Activated gamma-delta T cell (primary cell): ENCODE measurements around the gene VOPP1.
"Not testable (repeated sequence)": the region's sequence is repeated elsewhere in the genome, so short reads cannot be mapped to it uniquely, and the experiment has no call there.

ENCODE experiments used
- DNase-seq: peaks from one replicate; lab custom pipeline; 2025; lab: John Stamatoyannopoulos, UW

Gene VOPP1

DNA sequence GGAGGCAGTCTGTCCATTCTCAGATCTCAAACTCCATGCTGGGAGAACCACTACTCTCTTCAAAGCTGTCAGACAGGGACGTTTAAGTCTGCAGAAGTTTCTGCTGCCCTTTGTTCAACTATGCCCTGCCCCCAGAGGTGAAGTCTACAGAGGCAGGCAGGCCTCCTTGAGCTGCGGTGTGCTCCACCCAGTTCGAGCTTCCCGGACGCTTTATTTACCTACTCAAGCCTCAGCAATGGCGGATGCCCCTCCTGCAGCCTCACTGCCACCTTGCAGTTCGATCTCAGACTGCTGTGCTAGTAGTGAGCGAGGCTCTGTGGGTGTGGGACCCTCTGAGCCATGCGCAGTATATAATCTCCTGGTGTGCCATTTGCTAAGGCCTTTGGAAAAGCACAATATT is 10.4 kb upstream of the VOPP1 start:
- DNase-seq, result not testable (repeated sequence)

DNA sequence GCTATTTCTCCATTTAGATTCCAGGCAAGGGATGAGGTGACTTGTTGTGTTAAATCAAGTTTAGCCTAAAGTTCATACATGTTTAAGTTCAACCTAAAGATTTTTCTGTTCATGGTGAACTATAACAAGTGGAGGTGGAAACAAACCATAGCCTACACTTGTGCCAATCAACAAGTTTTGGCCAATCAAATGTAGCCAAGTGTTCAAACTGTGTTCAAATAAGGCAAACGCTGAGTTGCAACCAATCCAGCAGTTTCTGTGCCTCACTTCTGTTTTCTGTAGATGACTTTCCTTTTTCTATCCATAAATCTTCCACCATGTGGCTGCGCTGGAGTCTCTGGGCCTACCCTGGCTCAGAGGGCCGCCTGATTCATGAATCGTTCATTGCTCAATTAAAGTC is 4.5 kb upstream of the VOPP1 start:
- DNase-seq, result no peak

DNA sequence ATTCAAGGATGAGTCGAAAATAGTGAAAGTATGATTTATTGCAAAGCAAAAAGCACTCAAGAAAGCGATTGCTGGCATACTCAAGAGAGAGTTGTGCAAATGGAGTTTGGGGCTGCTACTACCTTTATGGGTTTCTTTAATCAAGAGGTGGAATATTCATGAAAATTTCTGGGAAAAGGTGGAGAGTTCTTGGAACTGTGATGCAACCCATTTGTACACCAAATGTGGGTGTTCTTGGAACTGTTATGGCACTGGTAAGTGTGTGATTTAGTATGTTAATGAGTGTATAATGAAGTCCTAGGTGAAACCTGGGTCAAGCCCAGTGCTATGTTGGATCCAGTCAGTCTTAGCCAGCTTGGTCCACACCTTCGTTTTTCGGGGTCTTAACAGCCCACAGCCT is 3.4 kb upstream of the VOPP1 start:
- no peak for DNase-seq

DNA sequence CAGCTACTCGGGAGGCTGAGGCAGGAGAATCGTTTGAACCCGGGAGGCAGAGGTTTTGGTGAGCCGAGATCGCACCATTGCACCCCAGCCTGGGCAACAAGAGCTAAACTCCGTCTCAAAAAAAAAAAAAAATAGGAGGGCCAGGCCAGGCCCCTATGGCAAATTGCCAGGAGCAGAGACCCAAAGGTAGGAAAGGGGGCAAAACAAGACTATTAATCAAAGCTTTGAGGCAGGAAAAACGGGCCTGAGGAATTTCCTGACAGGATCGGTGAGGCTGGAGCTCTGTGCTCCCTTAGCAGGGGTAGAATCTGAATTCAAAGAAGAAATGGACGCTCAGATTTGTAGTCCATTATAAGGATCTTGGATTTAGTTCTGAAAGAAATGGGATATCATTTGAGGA is 2.8 kb upstream of the VOPP1 start:
- no peak for DNase-seq

DNA sequence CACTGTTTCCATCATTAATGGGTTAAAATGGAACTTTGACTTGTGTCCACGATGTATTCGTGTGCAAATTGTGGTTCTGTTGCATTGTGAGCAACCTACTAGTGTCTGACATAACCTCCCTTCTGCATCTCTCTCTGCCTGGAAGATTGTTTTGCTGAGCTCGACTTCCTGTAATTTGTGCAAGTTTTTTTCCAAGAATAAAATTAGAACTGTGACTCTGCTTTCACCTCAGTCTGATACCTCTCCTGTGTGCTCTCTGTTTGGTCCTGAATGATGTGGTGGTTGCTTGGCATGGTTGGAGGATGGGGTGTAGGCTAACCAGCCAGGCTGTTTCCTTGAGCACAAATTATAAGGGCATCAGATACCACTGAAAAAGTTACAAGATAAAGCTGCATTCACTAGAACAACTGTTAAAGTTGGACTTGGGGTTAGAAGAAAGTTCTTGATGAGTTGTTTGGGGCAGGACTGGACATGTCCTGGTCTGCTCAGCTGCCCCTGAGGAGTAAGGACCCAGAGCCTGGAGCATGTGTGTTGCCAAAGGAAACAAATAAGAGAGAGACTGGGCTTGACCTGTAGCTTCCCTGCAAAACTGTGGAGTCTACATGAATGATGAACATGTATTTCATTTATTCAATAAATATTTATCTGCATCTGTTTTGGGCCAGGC is 1.9 kb upstream of the VOPP1 start:
- no peak for DNase-seq

DNA sequence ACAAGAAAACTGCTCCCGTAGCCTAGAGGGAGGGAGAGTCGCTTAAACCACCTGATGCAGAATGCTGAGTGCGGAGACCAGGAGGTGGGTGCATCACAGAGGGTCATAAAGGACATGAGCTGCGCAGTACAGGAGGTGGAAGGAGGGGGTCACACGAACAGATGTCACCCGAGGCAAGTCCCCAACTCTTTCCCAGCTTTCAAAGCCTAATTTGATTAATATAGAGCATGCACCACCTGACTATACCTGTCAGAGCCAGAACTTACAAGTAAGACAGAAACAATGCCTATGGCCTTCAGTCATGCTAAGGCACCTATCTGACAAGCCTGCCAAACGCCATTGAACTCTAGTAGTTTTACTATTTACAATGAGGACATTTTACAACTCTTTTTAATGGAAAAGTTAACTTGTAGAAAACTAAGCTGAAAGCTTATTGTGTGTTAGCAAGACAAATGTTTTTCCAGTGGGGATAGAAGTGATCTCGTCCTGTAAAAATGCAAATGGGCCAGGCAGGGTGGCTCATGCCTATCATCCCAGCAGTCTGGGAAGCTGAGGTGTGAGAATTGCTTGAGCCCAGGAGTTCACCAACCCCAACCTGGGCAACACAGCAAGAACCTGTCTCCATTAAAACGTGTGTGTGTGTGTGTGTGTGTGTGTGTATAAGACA is 1.1 kb upstream of the VOPP1 start:
- no peak for DNase-seq

DNA sequence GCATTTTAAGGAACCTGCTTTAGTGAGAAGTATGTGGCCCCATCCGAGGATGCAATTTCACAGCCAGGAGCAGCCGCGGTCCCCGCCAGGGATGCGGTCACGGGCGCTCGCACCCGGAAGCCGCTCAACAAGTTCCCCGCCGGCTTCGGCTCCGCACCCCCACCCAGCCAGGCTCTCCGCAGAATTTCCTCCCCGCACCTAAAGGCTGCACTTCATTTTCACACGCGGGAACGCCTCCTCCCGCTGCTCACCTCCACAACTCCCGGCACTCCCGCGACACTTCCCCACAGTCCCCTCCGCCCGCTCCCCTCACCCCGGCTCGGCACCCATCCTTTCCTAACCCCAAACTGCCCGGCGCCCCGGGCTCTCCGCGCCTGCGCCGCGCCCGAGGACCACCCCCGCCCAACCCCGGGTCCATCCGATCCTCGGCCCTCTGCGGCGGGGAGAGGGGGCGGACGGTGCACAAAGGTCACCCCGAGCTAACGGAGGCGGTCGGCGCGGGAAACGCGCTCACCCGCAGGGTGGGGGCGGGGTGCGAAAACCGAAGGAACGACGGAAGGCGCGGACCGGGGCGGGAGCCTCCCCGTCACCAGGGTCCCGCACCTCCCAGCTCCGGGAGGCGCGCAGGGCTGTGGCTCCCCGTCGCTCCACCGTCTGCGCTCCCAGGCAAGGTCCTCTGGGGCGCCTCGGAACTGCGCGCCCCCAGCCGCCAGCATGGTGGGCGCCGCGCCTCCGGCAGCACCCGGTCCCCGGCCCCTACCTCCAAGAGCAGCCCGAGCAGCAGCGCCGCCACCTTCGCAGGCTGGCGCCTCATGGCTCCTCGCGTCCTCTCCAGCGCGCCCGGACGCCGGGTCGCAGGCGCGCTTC is 558 bp downstream of the VOPP1 start:
- peak; percentile 65 for DNase-seq

DNA sequence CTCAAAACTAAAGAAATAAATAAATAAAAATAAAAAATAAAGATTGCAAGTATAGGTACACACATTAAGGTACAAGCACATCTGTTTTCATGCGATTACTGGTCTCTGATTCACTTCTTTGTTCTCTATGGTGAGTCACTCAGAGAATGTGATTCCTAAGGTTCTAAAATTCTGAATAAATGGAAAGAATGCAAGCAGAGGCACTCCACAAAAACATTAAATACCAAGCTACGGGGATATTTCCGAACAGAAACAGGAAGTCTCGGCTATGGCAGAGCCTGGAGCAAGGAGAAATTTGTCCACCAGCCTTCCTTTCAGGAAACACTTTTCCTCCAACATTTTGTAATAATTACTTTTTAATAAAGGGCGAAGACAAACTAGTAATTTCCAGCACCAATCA is 1.4 kb downstream of the VOPP1 start:
- no peak for DNase-seq

DNA sequence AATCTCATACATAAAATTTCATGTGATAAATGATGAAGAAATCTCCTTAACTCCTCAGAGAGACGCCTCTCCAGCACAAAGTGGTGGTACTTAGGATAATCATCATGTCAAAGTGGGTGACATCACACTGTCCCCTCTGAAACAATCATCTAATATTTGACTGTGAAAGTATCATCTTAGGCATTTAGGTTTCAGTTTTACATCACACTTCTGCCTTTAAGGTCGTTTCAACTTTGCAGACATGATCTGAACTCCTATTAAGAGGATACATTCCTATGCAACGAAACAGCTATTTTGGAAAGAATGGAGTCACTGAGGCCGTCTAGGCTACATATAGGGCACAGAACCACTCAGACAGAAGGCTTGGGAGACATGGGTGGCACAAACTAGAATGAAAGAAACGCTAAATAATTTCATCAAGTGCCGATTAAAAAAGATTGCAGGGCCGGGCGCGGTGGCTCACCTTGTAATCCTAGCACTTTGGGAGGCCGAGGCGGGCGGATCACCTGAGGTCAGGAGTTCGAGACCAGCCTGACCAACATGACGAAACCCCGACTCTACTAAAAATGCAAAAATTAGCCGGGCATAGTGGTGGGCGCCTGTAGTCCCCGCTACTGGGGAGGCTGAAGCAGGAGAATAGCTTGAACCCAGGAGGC is 2.0 kb downstream of the VOPP1 start:
- DNase-seq, result no peak

DNA sequence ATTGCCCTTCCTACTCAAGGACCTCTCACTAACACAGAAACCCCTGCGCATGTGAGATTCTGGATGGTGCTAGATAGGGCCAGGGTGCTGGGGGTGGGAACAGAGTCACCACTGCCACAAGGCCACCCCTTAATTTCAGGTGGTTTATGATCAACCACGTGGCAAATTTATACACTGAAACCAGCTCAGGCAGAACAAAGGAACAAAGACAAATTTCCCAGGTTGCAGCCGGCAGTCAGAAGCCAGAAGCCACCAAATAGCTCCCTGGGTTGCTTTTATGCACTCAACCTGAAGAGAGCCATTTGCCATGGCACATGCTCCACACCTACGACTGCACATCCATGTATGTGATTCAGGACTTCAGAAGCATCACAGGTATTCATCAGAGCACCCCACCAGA is 2.5 kb downstream of the VOPP1 start:
- DNase-seq, result no peak

DNA sequence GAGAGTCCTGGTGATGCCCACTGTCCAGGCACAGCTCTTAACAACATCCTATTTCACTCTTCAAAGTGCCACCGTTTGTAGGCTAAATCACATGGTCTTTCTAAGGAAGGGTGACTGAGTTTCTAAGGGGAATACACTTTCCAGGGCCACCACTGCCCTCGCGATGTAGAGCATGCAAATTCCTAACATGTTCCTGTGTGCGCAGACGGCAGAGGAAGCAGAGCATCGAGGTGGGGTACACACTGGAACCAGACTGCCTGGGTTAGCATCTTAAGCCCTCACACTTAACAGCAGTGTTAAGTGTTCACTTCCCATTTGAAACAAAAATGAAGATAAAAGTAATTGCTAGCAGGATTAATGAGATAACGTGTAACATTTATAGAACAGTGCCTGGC is 3.0 kb downstream of the VOPP1 start:
- no peak for DNase-seq

DNA sequence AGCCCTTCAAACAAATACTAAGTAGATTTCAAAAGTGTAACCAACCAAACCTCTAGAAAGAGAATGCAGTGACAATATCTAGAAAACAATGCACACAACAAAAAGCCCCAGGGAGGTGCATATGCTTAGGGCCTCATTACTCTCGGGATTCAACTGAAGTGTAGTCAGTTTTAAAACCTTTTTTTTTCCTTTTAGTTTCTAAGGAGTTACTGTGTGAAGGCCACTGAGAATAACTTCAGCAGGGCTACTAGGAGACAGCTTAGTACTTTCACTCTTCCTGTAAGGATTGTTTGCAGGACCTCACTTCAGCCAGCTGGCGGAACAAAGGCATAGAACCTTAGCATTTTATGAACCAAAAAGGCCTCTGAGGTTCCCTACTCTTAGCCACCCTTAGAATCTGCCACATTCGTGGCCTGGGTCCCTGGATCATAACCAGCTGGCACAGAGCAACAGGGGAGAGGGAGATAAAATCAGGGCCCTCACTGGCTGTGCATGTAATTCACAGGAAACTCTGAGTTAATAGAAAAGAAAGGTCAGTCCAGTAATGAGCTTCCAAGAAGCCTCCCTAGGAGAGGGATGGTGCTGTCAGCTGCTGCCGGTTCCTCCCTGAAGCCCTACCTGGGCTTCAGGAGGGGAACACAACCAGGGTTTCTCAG is 3.6 kb downstream of the VOPP1 start:
- DNase-seq, result no peak

DNA sequence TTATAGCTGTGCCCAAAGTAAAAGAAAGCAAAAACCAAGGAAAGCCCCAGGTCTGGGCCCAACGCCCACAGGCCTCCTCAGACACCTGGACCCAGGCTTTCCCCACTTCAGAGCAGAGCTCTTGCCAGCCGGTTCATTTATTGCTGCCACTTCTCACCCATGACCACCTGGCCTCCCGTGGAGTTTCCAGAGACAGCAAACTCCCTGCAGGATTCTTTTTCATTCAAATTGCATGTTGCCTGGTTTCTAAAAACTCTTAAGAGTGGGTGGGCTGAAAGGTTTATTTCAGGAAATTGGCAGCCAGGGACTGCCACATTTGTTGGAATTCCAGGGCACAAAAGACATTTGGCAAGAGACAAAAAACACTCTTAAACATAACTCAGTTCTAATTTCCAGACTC is 4.7 kb downstream of the VOPP1 start:
- DNase-seq, result no peak

DNA sequence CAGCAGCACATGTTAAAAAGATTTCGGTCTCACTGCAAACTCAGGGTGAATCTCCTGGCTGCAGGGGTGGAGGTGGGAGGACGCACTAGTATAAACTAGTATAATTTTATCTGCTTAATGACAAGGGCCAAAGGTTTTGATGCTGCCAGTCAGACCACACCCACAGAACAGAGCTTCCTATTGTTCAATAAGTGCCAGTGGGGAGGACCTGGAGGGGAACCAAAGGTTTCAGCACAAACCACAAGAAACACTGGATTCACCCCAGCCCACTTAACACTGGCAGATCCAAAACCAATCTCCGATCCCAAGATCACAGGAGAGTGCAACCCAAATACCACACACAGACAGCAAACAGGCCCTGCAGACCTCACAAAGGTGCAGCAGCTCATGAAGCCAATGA is 6.6 kb downstream of the VOPP1 start:
- no peak for DNase-seq

DNA sequence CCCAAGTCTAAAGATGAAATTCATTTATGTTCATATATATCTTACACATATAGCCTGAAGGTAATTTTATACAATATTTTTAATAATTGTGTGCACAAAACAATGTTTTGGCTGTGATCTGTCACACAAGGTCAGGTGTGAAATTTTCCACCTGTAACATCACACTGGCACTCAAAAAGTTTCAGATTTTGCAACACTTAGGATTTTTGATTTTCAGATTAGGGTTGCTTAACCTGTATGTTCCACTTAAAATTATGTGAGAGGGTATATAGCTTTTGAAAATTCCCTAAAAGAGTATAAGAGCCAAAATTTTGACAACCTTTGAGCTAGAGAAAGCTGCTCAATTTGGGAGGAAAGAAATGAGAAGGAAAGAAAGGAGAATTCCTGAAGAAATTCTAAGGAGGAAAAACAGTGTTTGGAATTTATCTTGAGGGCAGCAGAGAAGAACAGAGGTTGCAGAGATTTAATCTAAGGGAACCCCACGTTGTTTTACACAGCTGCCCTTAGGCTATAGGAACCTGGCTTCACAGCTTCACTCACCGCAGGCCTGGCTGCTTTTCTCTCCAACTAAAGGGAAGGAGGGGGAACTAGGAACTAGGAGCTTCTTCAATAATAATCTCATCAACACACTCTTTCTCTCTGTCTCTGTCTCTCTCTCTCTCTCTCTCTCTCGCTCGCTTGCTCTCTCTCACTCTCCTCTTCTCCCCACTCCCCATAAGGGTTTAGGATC is 8.5 kb downstream of the VOPP1 start:
- DNase-seq, result no peak

DNA sequence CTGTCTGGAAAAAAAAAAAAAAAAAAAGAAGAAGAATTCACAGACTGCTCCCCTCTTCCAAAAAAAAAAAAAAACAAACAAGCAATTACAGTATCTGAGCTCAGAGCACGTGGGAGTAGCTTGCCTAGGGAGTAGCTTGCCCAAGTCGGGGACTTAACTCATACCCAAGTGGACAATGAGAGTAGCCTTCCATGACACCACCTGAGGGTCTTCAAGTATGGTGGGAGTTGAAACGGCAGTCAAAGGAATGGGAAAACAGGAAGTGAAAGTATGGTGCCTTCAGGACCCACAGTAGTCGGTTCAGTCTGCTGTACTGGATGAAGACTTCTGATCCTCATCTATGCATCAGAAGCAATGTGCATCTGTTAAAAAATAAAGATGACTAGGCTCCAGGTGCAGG is 10.6 kb downstream of the VOPP1 start:
- no peak for DNase-seq

DNA sequence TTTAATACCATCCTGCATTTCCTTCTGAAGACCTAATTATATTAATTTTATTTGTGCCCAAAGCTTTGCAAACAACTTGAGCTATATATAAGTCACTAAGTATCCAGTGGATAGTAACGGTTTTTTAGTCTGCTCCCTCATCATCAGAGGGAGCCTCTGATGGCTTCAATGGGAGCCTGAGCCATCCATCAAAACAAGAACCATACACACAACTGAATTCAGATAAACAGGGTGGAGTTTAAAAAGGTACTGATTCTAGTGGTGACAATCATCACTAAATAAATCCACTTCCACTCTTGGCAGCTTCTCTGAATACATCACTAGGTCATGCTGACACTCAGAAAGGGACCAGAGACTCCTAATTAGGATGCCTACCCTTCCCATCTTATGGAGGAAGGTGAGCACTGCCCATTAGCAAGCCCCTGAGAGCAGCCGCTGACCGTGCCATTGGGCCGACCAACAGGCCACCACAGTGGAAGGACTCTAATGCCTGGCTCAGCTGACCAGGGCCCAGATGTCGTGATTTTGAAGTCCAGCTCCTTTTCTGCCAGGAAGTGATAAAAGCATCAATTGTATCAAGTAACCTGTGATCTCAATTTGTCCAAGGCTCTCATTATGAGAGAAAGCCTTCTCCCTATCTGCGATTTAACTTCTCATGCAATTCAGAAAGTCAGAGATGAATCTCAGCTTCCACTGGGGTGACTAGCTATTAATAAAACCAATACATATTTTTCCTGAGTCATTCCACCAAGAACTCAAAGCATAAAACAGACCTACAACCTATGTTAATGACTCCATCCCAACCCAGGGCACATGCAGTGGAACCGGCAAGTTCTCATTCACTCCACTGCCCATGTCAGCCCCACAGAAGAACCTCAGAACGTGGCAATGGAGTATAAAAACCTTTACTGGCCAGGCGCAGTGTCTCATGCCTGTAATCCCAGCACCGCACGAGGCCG is 13.1 kb downstream of the VOPP1 start:
- DNase-seq, result no peak

DNA sequence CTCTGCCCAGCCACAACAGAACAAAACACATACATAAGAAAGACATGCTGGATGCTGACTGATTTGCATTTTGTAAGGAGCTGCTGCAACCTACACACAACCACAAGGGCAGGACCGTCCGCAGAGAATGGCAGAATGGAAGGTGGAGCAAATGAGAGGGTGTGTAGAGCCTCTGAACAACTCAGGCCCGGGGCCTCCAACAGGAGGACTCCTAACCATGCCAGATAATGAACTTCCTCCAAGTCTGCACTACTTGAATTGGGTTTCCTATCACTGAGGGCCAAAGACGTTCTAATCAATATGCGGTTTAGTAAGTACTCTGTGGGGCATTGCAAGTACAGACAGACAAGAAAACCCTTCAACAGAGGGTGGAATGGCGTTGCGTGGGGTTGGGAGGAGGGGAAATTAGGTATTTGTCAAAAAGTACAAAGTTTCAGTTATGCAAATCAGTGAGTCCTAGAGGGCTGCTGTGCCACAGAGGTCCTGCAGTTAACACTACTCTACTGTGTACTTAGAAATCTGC is 14.6 kb downstream of the VOPP1 start:
- no peak for DNase-seq

DNA sequence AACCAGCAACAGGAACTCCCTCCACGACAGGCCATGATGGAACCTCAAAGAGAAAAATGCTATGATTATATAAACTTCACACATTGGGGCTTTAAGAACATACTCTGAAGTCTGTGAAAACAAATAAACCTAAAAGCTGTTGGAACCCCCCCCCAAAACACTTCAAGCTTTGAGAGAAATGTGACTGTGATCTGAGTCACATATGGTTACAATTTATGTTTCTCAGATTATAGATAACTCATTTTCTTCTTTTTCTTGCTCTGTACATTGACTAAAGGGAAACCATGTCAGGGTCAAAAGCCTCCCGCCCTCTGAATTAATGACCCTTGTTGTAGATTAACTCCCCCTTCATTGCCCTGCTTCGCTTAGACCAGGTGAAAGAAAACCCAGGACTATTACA is 15.8 kb downstream of the VOPP1 start:
- no peak for DNase-seq

DNA sequence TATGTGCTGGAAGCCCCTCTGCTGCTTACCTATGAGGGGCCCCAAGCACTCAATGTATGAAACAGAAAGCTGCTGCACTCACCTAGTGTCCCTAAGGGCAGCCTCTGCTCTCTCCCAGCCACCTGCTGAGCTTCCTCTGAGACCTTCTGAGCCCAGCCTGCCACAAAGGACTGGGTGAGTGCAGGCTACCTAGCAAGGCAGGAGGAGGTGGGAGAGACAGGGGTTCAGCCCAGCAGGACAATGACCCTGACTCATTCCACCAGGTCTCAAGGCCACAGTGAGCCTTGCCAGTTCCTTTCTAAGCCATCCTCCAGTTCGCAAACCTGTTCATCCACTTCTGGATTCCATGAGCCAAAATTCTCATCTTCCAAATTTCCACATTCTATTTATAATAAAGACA is 16.3 kb downstream of the VOPP1 start:
- no peak for DNase-seq
